Central memory CD8-positive, alpha-beta T cell (primary cell): Measurements from ENCODE around the gene ATXN1.
"Not testable (repeated sequence)": the region's sequence is repeated elsewhere in the genome, so short reads cannot be mapped to it uniquely, and the experiment has no call there.

ENCODE experiments used
- ATAC-seq: fragments of 150-1000 bp; cut with Tn5 transposase; replicated peaks from 2 replicates; pipeline ENCODE4 v1.10.0; 2022; ENCODE audit warnings: mild to moderate bottlenecking, moderate FRiP score, moderate number of reproducible peaks; ENCODE audit not compliant: poor library complexity, severe bottlenecking; ENCODE audit errors: extremely low read depth
- DNase-seq, 2 donors: peaks; one replicate each; pipeline ENCODE4 v3.0.0; 2021; ENCODE audit warnings: low spot score in 2 of 2
- H3K27ac Mint-ChIP-seq: one replicate; pipeline ENCODE4 v1.8.0; 2022; ENCODE audit warnings: low read depth, mild to moderate bottlenecking, moderate library complexity, mixed read lengths
- H3K27me3 Mint-ChIP-seq: one replicate; pipeline ENCODE4 v1.8.0; 2022; ENCODE audit warnings: mixed read lengths
- H3K36me3 Mint-ChIP-seq: one replicate; pipeline ENCODE4 v1.8.0; 2022; ENCODE audit warnings: mild to moderate bottlenecking, moderate library complexity, mixed read lengths; ENCODE audit not compliant: insufficient read depth
- H3K4me1 Mint-ChIP-seq: one replicate; pipeline ENCODE4 v1.8.0; 2022; ENCODE audit warnings: mixed read lengths
- H3K4me3 Mint-ChIP-seq: one replicate; pipeline ENCODE4 v1.8.0; 2022; ENCODE audit warnings: mild to moderate bottlenecking, moderate library complexity, mixed read lengths
- H3K9me3 Mint-ChIP-seq: one replicate; pipeline ENCODE4 v1.8.0; 2022; ENCODE audit warnings: mixed read lengths

Gene ATXN1

DNA sequence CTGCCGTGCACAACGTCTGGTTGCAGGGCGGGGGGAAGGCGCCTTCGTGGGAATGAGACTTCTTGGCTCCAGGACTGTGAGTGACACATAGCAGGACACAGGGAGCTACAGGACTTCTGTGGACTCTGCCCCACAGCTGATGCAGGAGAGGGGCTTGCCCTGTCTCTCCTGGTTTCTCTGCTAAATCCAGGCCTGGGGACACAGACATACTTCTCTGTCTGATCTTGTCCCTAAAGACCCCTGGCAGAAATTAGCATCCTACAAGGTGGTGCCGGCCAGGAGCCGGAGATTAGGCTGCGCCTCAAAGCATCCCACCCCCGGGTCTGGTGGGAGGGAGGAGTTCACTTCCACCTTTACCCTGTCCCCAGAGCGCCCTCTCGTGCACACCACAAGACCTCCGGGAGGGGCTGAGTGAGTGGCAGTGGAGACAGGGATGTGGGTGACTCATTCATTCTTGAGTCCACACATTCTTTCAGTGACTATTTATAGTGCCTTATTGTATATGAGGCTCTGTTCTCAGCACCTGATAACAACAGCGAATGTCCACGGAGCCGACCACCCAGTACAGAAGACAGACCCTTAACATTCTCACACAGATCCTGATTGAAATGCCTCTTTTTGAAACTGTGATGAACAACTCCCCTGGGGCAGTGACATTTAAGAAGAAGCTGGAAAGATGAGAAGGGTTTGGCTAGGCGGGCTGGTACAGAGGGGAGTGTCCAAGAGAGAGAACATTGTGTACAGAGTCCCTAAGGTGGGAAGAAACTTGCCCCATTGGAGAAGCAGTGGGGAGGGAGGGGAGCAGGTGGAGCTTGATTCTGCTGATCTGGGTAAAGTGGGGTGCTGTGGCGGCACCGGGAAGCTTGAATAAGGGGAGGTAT, 483.9 kb downstream of the ATXN1 start:
- H3K27ac Mint-ChIP-seq, result no peak overlapping the region
- no peaks in the 10 kb centered on the region for H3K9me3 Mint-ChIP-seq
- ATAC-seq, result no peak
- peaks cover 1% of the 10 kb centered on the region for H3K36me3 Mint-ChIP-seq
- no peaks in the 10 kb centered on the region for H3K4me1 Mint-ChIP-seq
- no peak overlapping the region for H3K4me3 Mint-ChIP-seq
- H3K27me3 Mint-ChIP-seq, result no peaks in the 10 kb centered on the region
- DNase-seq, result no peak

DNA sequence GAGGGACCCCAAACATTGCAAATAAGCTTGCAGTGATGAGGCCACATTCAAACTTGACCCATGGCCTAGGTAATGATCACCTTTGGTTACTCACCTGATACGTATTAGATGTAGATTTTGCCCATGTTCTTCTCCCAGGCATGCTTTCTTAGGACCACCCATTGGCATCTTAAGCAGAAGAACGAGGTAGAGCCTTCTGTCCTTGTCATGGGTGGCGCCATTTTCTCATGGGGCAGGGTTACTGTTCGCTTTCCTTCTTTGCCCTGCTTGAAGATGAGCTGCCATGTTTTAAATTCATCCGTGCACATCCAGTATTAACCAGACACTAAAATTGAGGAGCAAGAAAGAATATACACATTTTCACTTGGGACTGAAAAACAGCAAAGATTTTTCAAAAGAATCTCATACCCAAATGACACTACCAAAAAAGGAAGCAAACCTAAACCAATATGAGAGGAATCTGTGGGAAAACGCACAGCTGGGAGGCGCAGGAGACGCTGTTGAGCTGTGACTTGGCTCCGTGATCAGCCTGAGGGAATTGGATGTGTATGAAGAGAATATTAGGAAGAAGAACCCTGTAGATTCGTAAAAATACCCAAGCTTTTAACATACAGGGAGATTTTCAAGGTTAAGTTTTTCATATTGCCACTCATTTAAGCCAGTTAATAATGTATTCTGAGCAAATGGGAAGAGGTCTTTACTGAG, 486.2 kb downstream of the ATXN1 start:
- no peak overlapping the region for H3K4me3 Mint-ChIP-seq
- ATAC-seq, result no peak

DNA sequence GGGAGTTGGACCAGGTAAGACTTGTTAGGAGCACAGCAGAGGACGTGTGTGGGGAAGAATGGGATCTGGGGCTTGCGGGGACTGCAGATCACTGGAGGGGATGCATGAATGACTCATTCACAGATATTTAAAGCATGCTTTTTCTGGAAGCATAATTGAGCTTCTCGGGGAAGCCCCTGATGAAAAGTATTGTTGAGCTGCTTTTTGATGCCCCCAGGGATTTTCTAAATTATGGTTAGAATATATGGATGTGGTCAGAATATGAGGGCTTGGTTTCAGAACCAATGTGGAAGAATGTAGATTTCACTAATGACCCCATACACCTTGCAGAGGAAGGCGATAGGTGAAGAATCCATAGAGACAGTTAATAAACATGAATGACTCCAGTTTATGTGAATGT, 486.8 kb downstream of the ATXN1 start:
- no peaks in the 10 kb centered on the region for H3K36me3 Mint-ChIP-seq
- no peak for DNase-seq
- H3K9me3 Mint-ChIP-seq, result no peaks in the 10 kb centered on the region
- H3K27me3 Mint-ChIP-seq, result no peaks in the 10 kb centered on the region
- no peak overlapping the region for H3K27ac Mint-ChIP-seq
- no peak for ATAC-seq
- no peak overlapping the region for H3K4me3 Mint-ChIP-seq
- H3K4me1 Mint-ChIP-seq, result no peaks in the 10 kb centered on the region

More for the DNA sequence above, 486.2 kb downstream of the ATXN1 start:
- Mint-ChIP-seq H3K27ac (no peak overlapping the region), H3K4me1 (no peaks in the 10 kb centered on the region), H3K9me3 (no peaks in the 10 kb centered on the region), H3K27me3 (no peaks in the 10 kb centered on the region), H3K36me3 (peaks cover 1% of the 10 kb centered on the region)
- no peak for DNase-seq

DNA sequence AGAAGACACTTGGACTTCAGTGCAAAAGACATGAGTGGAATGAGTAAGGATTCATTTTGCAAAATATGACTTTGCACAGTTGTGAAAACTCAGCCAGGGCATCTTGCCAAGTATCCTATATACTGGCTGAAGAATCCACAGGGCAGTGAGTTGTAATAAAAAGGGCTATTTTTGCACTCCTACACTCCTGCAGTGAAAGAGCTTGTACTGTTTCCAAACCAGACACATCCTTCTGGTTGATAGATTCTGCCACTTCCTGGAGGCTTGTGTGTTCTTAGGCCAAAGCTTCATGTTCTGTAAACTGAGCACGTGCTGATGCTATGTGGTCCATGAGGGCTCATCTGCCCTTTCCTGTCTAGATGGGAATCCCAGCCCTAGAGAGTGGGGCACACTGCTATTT, 488.0 kb downstream of the ATXN1 start:
- Mint-ChIP-seq H3K4me3 (no peak overlapping the region), H3K9me3 (no peaks in the 10 kb centered on the region), H3K36me3 (no peaks in the 10 kb centered on the region), H3K27ac (no peak overlapping the region), H3K27me3 (no peaks in the 10 kb centered on the region), H3K4me1 (no peaks in the 10 kb centered on the region)
- DNase-seq (no peak), ATAC-seq (no peak)

DNA sequence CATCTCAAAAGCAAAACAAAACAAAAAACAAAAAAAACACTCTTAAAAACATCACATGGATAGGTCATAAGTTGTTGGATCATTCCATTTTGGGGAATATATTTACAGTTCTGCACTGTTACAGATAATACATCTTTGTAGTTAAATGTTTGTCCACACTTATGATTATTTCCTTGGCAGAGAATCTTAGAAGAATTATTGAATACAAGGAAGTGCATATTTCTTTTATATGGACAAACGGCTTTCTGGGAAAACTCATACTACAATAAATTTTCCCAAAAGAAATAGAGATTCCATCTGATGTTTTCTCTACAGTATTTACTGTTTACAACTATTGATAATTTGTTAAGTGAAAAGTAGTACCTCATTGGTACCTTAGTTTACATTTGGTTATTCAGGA, 489.1 kb downstream of the ATXN1 start:
- no peaks in the 10 kb centered on the region for H3K27me3 Mint-ChIP-seq
- H3K4me3 Mint-ChIP-seq, result no peak overlapping the region
- DNase-seq (no peak), ATAC-seq (no peak)
- no peaks in the 10 kb centered on the region for H3K9me3 Mint-ChIP-seq
- no peaks in the 10 kb centered on the region for H3K36me3 Mint-ChIP-seq
- H3K27ac Mint-ChIP-seq, result no peak overlapping the region
- H3K4me1 Mint-ChIP-seq, result no peaks in the 10 kb centered on the region

DNA sequence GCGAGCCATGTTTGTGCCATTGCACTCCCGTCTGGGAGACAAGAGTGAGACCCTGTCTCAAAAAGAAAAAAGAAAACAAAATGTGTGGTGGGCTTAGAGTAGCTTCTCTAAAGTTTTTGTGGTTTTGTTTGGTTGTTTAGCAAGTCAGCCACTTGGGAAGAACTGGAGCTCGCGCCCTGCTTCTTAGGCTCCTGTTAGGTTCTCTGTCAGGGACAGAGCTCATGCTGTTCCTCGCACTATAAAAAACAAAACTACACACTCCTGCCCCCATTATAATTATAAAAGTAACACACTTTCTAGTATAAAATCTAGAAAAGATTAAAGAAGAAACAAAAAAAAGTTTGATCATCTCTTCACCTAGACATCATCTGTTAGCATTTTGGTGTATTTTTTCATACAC, 489.8 kb downstream of the ATXN1 start:
- Mint-ChIP-seq H3K9me3 (no peaks in the 10 kb centered on the region), H3K4me1 (no peaks in the 10 kb centered on the region), H3K27me3 (no peaks in the 10 kb centered on the region), H3K36me3 (no peaks in the 10 kb centered on the region), H3K27ac (no peak overlapping the region), H3K4me3 (no peak overlapping the region)
- no peak for ATAC-seq
- no peak for DNase-seq

DNA sequence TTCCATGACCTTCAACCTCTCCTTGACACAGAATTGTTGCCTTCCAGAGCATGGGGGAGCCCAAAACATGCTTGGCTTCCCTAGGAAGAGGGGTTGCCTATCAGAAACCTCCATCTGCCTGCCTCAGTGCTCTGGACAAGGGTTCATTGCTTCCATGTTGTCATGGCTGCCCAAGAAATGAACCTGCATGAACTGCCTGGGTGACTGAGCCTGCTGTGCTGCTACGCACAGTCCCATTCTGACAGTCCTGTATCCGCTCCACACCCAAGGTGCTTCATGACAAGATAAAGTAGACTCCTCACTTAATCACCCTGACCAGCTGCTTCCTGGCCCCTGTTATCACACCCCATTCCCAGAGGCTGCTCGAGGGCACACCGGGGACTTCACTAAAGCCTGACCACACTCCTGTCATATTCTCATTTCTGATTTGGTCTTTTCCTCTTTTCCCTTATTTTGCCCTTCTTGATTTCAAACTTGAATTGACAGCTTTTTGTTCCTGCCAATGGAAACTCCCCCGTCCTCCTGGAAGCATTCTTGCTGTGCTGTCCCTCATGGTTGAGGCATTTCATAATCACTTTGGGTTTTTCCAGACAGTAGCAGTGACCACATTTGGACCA, 491.0 kb downstream of the ATXN1 start:
- no peaks in the 10 kb centered on the region for H3K9me3 Mint-ChIP-seq
- no peak for ATAC-seq
- no peaks in the 10 kb centered on the region for H3K27me3 Mint-ChIP-seq
- H3K4me3 Mint-ChIP-seq, result no peak overlapping the region
- no peak for DNase-seq
- no peaks in the 10 kb centered on the region for H3K4me1 Mint-ChIP-seq
- no peak overlapping the region for H3K27ac Mint-ChIP-seq
- no peaks in the 10 kb centered on the region for H3K36me3 Mint-ChIP-seq

DNA sequence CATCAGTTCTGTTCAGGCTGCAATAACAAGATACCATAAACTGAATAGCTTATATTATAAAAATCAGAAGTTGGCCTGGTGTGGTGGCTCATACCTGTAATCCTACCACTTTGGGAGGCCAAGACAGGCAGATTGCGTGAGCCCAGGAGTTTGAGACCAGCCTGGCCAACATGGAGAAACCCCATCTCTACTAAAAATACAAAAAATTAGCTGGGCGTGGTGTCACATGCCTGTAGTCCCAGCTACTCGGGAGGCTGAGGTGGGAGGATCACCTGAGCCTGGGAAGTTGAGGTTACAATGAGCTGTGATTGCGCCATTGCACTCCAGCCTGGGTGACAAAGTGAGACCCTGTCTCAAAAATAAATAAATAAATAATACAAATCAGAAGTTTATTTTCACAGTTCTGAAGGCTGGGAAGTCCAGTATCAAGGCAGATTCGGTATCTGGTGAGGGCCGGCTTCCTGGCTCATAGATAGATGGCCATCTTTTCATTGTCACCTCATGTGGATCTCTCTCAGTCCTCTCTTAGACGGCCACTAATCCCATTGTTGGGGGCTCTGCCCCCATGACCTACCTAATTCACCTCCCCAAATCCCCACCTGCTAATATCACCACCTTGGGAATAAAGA, 491.7 kb downstream of the ATXN1 start:
- not testable (repeated sequence) for H3K9me3 Mint-ChIP-seq, H3K27ac Mint-ChIP-seq

DNA sequence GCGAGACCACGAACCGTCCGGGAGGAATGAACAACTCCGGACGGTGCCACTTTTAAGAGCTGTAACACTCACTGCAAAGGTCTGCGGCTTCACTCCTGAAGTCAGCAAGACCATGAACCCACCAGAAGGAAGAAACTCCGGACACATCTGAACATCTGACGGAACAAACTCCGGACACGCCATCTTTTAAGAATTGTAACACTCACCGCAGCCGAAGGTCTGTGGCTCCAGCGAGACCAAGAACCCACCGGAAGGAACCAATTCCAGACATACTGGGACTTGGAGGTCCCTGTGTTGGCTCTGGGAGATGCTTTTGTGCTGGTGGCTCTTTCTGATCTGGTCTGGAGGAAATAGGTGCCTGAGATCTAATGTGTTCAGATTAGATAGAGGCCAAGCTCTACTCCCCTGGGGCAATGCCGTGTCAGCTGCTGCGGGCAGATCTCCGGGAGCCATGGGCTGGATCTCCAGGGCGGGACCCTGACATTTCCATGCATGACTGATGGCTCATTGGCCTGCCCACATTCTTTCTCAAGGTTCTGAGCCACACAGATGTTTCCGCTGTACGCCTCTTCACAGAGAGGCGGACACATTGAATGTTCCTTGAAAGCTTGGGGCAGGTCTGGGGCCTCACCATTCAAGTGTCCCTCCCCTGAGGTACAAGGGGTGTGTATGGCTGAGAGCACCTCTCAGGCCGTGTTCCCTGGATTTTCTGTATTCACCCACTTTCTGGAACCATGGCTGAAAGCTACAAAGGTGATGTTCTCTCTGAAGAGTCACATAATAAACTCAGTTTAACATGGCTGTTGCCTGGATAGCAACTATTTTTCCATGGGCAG, 493.6 kb downstream of the ATXN1 start:
- ATAC-seq (no peak), DNase-seq (no peak)
- Mint-ChIP-seq H3K36me3 (no peaks in the 10 kb centered on the region), H3K27ac (no peak overlapping the region), H3K9me3 (no peaks in the 10 kb centered on the region), H3K4me3 (no peak overlapping the region), H3K4me1 (no peaks in the 10 kb centered on the region), H3K27me3 (no peaks in the 10 kb centered on the region)

More for the DNA sequence above, 491.7 kb downstream of the ATXN1 start:
- not testable (repeated sequence) for H3K36me3 Mint-ChIP-seq, H3K4me3 Mint-ChIP-seq, H3K4me1 Mint-ChIP-seq, H3K27me3 Mint-ChIP-seq, ATAC-seq, DNase-seq

DNA sequence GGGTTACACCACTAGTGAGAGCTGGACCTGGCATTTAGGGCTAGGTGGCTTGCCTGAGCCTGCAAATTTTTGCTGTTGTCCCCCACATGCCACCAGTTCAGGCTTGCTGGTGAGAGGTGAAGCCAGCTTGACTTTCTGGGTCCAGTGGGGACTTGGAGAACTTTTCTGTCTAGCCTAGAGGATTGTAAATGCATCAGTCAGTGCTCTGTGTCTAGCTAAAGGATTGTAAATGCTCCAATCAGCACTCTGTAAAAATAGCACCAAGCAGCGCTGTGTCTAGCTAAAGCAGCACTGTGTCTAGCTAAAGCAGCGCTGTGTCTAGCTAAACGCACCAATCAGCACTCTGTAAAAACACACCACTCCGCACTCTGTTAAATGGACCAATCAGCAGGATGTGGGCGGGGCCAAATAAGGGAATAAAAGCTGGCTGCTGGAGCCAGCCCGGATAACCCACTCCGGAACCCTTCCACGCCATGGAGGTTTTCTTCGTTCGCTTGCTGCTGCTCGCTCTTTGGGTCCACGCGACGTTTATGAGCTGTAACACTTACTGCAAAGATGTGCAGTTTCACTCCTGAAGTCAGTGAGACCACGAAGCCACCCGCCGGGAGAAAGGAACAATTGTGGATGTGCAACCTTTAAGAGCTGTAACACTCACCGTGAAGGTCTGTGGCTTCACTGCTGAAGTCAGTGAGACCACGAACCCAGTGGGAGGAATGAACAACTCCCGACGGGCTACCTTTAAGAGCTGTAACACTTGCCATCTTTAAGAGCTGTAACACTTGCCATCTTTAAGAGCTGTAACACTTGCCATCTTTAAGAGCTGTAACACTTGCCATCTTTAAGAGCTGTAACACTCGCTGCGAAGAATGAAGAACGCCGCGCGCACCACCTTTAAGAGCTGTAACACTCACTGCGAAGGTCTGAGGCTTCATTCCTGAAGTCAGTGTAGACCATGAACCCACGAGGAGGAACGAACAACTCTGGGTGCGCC, 495.6 kb downstream of the ATXN1 start:
- ATAC-seq, result no peak
- no peak for DNase-seq
- H3K9me3 Mint-ChIP-seq, result no peaks in the 10 kb centered on the region
- no peaks in the 10 kb centered on the region for H3K4me1 Mint-ChIP-seq
- H3K4me3 Mint-ChIP-seq, result no peak overlapping the region
- no peak overlapping the region for H3K27ac Mint-ChIP-seq
- no peaks in the 10 kb centered on the region for H3K27me3 Mint-ChIP-seq
- no peaks in the 10 kb centered on the region for H3K36me3 Mint-ChIP-seq

DNA sequence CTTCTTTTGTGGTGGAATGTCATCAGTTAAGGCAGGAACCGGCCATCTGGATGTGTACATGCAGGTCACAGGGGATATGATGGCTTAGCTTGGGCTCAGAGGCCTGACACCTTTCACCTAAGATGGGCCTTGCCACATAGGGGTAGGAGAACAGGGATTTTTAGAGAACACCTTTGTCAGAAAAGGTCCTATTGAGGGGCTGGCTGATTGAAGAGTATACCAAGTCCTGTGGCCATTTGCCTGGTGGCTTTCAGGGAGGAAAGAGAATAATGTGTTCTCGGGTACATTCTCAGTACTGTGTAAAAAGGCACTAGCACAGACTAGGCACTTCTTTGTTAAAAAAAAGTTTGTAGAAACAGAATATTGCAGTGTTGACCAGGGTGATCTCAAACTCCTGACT, 496.5 kb downstream of the ATXN1 start:
- H3K9me3 Mint-ChIP-seq, result no peaks in the 10 kb centered on the region
- H3K36me3 Mint-ChIP-seq, result no peaks in the 10 kb centered on the region
- no peak for ATAC-seq
- no peaks in the 10 kb centered on the region for H3K4me1 Mint-ChIP-seq
- H3K4me3 Mint-ChIP-seq, result no peak overlapping the region
- DNase-seq, result no peak
- no peaks in the 10 kb centered on the region for H3K27me3 Mint-ChIP-seq
- H3K27ac Mint-ChIP-seq, result no peak overlapping the region
